ENCODE results near the gene SIM1.

SIM1 gene

DNA sequence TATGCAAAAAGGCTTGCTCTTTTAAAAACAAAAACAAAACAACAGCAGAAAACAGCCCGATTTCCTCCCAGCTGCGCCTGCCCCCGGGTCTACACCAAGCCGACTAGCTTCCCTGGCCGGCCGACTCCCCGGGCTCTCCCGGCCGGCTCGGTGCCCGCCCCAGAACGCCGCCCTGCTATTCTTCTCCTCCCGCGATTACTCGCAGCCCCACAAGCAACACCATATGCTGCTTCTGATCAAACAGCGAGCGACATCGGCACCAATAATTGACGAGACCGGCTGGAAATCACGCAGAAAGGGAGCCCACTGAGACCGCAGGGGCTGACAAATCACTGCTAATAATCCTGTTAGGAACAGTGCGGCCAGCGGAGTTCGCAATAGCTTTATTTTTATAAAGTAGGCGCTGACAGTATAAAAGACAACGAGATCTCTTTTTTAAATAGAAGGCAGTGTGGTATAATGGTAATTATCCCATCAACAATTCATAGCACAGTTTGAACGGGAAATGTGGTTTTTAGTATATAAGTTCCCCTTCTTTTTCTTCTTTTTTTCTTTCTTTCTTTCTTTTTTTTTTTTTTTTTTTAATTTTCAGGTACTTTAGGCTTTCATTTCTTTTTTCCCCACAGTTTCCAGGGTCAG, 3.3 kb downstream of the SIM1 start:
- no peak overlapping the region for H3K27ac ChIP-seq (replicated peaks)
- DNase-seq (ENCODE audit: low read depth in 1 of 2, low spot score in 1 of 2) = no peak

DNA sequence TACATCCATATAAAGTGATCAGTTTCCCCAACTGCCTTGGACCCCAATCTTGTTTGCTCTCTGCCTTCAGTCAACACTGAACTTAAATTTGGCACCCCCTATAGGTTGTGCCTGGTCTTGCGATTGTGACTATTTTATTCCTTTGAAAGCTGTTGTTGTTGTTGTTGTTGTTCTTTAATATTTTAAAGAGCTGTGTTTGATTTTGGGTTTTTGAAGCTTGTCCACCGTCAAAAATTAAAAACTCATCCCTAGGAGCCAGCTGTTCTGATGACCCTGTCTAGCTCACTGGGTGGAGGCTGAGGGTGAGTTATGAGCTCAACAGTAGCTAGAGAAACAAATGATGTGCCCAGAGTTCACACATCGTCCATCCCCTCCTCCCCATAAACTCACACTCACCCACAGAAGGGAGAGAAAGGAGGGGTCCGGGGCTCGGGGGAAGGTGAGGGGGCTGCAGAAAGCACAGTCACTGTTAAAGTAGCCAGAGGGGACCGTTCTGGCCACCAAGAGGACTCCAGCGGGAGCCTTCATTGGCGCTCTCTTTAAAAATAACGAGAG, 4.0 kb downstream of the SIM1 start:
- H3K27ac ChIP-seq (replicated peaks) = no peak overlapping the region
- H3K4me3 ChIP-seq (replicated peaks; ENCODE audit: insufficient read depth, low read length) = no peak overlapping the region
- peaks cover 82% of the 10 kb centered on the region for H3K27me3 ChIP-seq (ENCODE audit: insufficient read depth, poor library complexity, severe bottlenecking)
- TF ChIP-seq REST (IDR thresholded peaks at IDR 0.05; ENCODE audit: insufficient replicate concordance, low read depth) (no peak), SPI1 (IDR thresholded peaks at IDR 0.05; ENCODE audit: borderline replicate concordance, low read depth) (no peak), POLR2AphosphoS5 (IDR thresholded peaks at IDR 0.05; ENCODE audit: low read depth) (no peak), GABPA (IDR thresholded peaks at IDR 0.05; ENCODE audit: low read depth) (no peak), CTCF (IDR thresholded peaks at IDR 0.05; ENCODE audit: insufficient read depth, low read length) (no peak)
- no peak for DNase-seq (ENCODE audit: low read depth in 1 of 2, low spot score in 1 of 2)

More for the DNA sequence above, 3.3 kb downstream of the SIM1 start:
- TF ChIP-seq CTCF (IDR thresholded peaks at IDR 0.05; ENCODE audit: insufficient read depth, low read length) (no peak), REST (IDR thresholded peaks at IDR 0.05; ENCODE audit: insufficient replicate concordance, low read depth) (no peak), POLR2AphosphoS5 (IDR thresholded peaks at IDR 0.05; ENCODE audit: low read depth) (no peak), SPI1 (IDR thresholded peaks at IDR 0.05; ENCODE audit: borderline replicate concordance, low read depth) (no peak), GABPA (IDR thresholded peaks at IDR 0.05; ENCODE audit: low read depth) (no peak)
- H3K4me3 ChIP-seq (replicated peaks; ENCODE audit: insufficient read depth, low read length) = no peak overlapping the region
- peaks cover 81% of the 10 kb centered on the region for H3K27me3 ChIP-seq (ENCODE audit: insufficient read depth, poor library complexity, severe bottlenecking)

DNA sequence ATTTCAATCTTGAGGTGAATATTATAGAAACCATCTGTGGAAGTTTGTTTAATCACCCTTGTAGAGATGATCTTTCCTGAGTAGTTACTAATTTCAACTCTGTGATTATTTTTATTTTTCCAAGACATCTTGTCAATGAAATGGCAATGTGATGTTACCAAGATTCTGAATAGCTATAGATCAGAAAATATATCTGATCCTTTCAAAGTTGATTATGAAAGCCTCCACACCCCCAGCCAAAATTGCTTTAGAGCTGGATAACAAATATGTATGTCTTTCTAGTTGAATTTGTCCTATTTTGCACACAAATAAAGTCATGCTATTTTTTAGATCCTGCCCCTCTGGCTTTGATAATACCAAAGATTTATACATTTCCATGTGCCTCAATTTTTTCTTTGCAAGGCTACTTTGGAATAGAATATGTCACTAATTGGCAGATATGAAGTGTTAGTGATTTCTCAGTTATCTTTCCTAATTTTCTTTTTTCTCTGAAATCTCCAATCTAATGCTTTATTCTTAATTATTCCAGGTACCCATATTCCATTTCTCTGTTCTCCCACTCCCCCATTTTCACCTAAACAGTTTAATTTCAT, 5.0 kb downstream of the SIM1 start:
- no peak for DNase-seq (ENCODE audit: low read depth in 1 of 2, low spot score in 1 of 2)
- TF ChIP-seq POLR2AphosphoS5 (IDR thresholded peaks at IDR 0.05; ENCODE audit: low read depth) (no peak), SPI1 (IDR thresholded peaks at IDR 0.05; ENCODE audit: borderline replicate concordance, low read depth) (no peak), GABPA (IDR thresholded peaks at IDR 0.05; ENCODE audit: low read depth) (no peak), CTCF (IDR thresholded peaks at IDR 0.05; ENCODE audit: insufficient read depth, low read length) (no peak), REST (IDR thresholded peaks at IDR 0.05; ENCODE audit: insufficient replicate concordance, low read depth) (no peak)
- Histone ChIP-seq H3K27me3 (ENCODE audit: insufficient read depth, poor library complexity, severe bottlenecking) (peaks cover 82% of the 10 kb centered on the region), H3K27ac (replicated peaks) (no peak overlapping the region), H3K4me3 (replicated peaks; ENCODE audit: insufficient read depth, low read length) (no peak overlapping the region)

Data from HL-60 (cell line).